ENCODE data around the gene GRID1.

DNA sequence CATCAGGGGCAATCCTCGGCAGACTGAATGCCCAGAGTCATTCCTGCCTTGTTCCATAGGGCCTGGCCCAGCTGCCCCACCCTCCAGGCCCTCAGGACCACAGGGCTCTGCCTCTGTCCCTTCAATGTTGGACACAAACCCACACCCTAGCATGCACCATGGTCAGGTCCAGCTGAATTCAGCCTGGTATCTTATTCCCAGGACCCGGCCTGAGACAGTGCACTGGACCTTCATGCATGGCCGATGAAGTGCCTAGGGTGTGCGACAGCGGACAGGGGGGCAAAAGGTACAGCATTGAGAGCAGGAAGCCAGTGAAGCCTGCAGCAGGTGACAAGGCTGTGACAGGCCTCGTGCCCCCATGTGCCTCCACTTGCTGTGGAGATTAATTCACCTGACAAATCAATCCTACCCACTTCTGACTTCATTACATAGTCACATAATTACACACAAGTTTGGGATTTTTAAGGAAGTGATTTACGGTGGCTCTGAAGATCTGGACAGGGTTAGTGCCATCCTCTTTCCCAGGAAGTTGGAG is 261.9 kb downstream of the GRID1 start:
- TF ChIP-seq, protein P1, sequence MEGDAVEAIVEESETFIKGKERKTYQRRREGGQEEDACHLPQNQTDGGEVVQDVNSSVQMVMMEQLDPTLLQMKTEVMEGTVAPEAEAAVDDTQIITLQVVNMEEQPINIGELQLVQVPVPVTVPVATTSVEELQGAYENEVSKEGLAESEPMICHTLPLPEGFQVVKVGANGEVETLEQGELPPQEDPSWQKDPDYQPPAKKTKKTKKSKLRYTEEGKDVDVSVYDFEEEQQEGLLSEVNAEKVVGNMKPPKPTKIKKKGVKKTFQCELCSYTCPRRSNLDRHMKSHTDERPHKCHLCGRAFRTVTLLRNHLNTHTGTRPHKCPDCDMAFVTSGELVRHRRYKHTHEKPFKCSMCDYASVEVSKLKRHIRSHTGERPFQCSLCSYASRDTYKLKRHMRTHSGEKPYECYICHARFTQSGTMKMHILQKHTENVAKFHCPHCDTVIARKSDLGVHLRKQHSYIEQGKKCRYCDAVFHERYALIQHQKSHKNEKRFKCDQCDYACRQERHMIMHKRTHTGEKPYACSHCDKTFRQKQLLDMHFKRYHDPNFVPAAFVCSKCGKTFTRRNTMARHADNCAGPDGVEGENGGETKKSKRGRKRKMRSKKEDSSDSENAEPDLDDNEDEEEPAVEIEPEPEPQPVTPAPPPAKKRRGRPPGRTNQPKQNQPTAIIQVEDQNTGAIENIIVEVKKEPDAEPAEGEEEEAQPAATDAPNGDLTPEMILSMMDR (IDR thresholded peaks at IDR 0.05), result no peak
- TF ChIP-seq POLR2A (IDR thresholded peaks at IDR 0.05) (no peak), POLR2AphosphoS5 (IDR thresholded peaks at IDR 0.05) (no peak)

Measured in breast epithelium (tissue), 3 donors.